Lung (tissue), 12 donors: ENCODE results near the gene ADAMTS3. TPM values are rescaled to one million over a fixed set of nuclear protein-coding genes. Genes with fewer than 3 reads are reported as not detected.

Source experiments
- ATAC-seq: fragments of 200-7000 bp; cut with Tn5 transposase; one replicate; pipeline ENCODE4 v1.9.1; 2020; ENCODE audit warnings: moderate number of reproducible peaks; ENCODE audit not compliant: insufficient read depth, low FRiP score
- DNase-seq, 3 donors: peaks; one replicate each; pipeline ENCODE4 v3.0.0-alpha.2; 2013 to 2017
- H3K27ac ChIP-seq, 2 donors: one replicate each; pipeline ENCODE4 v1.5.1; 2013; ENCODE audit warnings: mild to moderate bottlenecking in 2 of 2, moderate library complexity in 2 of 2, control low read depth in 1 of 2, inconsistent platforms in 1 of 2, low read depth in 1 of 2, low read length in 1 of 2
- H3K27me3 ChIP-seq, 3 donors: one replicate each; pipeline ENCODE4 v1.5.1; 2013; ENCODE audit warnings: low read length in 2 of 3; ENCODE audit not compliant: control insufficient read depth in 3 of 3, insufficient read depth in 3 of 3
- H3K36me3 ChIP-seq, 4 donors: one replicate each; pipeline ENCODE4 v1.5.1; 2013; ENCODE audit warnings: low read length in 4 of 4, mild to moderate bottlenecking in 1 of 4, moderate library complexity in 1 of 4; ENCODE audit not compliant: control insufficient read depth in 4 of 4, insufficient read depth in 4 of 4
- H3K4me1 ChIP-seq, 5 donors: one replicate each; pipeline ENCODE4 v1.5.1; 2013; ENCODE audit warnings: low read length in 5 of 5, mild to moderate bottlenecking in 2 of 5, moderate library complexity in 1 of 5; ENCODE audit not compliant: control insufficient read depth in 5 of 5, insufficient read depth in 5 of 5
- H3K4me3 ChIP-seq: one replicate; pipeline ENCODE4 v1.5.1; 2013; ENCODE audit warnings: mild to moderate bottlenecking, control low read depth, moderate library complexity
- H3K9ac ChIP-seq, 2 donors: one replicate each; pipeline ENCODE4 v1.5.1; 2013; ENCODE audit warnings: low read length in 2 of 2, control low read depth in 1 of 2; ENCODE audit not compliant: insufficient read depth in 1 of 2
- H3K9me3 ChIP-seq, 4 donors: one replicate each; pipeline ENCODE4 v1.5.1; 2013; ENCODE audit warnings: low read length in 3 of 4, mild to moderate bottlenecking in 1 of 4, moderate library complexity in 1 of 4; ENCODE audit not compliant: control insufficient read depth in 4 of 4, insufficient read depth in 3 of 4
- WGBS, 2 donors: extraction: QIAGEN DNeasy Blood & Tissue Kit; methylation state at CpG; one replicate each; pipeline ENCODE4 v1.1.7; 2013; 5-methylcytosine and 5-hydroxymethylcytosine counted together
- polyA plus RNA-seq, 2 donors: library from polyadenylated mRNA; stranded (reverse); fragments of 200-250 nt; gene quantifications; one replicate each; pipeline ENCODE4 v1.2.1, GENCODE V29; 2013
- total RNA-seq, 2 donors: library from RNA; depleted of rRNA in 1 of 2; stranded (reverse); fragments of >200 nt in 1 of 2; gene quantifications; one replicate each; pipeline ENCODE4 v1.2.1, GENCODE V29; 2014 to 2021
- TF ChIP-seq, protein P1 (sequence below): IDR thresholded peaks from 2 replicates; pipeline ENCODE4 v1.5.1; 2012; ENCODE audit warnings: mild to moderate bottlenecking; ENCODE audit errors: control extremely low read depth, extremely low read depth
- donor health status: control.
- donor health status: control.
- donor health status: Bipolar disorder and iron deficiency.
- donor health status: healthy.
- donor health status: DM: yes; HTN: yes; CAD: no.

The ADAMTS3 gene
- total and polyA plus RNA-seq, 4 donors: 1.1 to 12.9 (median 2.1) TPM

DNA sequence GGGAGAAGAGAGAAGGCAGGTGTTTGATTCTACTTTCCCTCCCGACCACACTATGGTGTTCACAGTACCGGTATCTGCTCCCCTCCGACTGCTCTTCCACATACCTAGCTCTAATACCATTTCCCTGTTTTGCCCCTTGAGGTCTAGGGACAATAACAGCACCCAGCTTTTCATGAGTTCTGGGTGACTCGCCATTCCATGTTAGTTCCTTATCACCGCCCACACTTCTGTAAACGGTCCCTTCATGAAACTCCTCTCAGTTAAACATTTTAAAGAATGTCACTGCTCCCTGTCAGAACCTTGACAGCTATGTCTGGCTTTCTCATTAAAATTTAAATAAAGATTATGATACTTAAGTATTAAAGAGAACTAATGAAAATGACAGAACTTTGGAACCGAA is 136.7 kb downstream of the ADAMTS3 start:
- H3K4me3 ChIP-seq: no peak overlapping the region
- WGBS, 2 donors: 86 to 90% methylated on average over 7 of the region's 7 CpGs

GRCh38 chr4:72430988-72431387 is 138.0 kb downstream of the ADAMTS3 start:
- Histone ChIP-seq H3K4me3 (no peak overlapping the region), H3K36me3 (no peaks in the 10 kb centered on the region), H3K4me1 (peaks cover 0 to 2% (median 0%) of the 10 kb centered on the region in 5 donors), H3K27me3 (no peaks in the 10 kb centered on the region), H3K9me3 (no peaks in the 10 kb centered on the region), H3K9ac (no peak overlapping the region), H3K27ac (no peak overlapping the region)
- 93 to 94% methylated on average over 5 of the region's 5 CpGs for whole genome bisulfite sequencing, 2 donors
- DNase-seq: no peak
- TF ChIP-seq, protein P1, sequence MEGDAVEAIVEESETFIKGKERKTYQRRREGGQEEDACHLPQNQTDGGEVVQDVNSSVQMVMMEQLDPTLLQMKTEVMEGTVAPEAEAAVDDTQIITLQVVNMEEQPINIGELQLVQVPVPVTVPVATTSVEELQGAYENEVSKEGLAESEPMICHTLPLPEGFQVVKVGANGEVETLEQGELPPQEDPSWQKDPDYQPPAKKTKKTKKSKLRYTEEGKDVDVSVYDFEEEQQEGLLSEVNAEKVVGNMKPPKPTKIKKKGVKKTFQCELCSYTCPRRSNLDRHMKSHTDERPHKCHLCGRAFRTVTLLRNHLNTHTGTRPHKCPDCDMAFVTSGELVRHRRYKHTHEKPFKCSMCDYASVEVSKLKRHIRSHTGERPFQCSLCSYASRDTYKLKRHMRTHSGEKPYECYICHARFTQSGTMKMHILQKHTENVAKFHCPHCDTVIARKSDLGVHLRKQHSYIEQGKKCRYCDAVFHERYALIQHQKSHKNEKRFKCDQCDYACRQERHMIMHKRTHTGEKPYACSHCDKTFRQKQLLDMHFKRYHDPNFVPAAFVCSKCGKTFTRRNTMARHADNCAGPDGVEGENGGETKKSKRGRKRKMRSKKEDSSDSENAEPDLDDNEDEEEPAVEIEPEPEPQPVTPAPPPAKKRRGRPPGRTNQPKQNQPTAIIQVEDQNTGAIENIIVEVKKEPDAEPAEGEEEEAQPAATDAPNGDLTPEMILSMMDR: no peak
- no peak for ATAC-seq

More for the DNA sequence above, 136.7 kb downstream of the ADAMTS3 start:
- Histone ChIP-seq H3K4me1 (peaks cover 0 to 2% (median 0%) of the 10 kb centered on the region in 5 donors), H3K27me3 (no peaks in the 10 kb centered on the region), H3K9me3 (no peaks in the 10 kb centered on the region), H3K9ac (no peak overlapping the region), H3K36me3 (no peaks in the 10 kb centered on the region), H3K27ac (no peak overlapping the region)
- ATAC-seq (no peak), DNase-seq (no peak)
- TF ChIP-seq, protein P1: no peak

DNA sequence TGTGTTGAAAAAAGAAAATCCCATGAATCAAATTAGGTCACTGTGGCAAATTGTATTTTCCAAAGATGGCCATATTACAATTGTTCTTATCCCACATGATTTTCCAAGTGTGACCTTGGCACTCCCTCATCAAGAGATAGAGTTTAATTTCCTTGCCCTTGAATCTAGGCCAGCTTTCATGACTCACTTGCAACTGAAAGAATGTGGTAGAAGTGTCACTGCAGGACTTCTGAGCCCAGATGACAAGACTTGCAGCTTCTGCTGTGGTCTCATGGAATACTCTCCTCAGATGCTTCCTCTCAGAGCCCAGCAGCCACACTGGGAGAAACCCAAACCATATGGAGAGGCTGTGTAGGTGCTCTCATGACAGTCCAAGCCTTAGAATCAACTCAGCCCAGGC is 139.0 kb downstream of the ADAMTS3 start:
- Histone ChIP-seq H3K27ac (no peak overlapping the region), H3K36me3 (no peaks in the 10 kb centered on the region), H3K4me1 (peaks cover 0 to 2% (median 0%) of the 10 kb centered on the region in 5 donors), H3K9ac (no peak overlapping the region), H3K9me3 (no peaks in the 10 kb centered on the region), H3K27me3 (no peaks in the 10 kb centered on the region), H3K4me3 (no peak overlapping the region)
- TF ChIP-seq, protein P1: no peak
- ATAC-seq (no peak), DNase-seq (no peak)

DNA sequence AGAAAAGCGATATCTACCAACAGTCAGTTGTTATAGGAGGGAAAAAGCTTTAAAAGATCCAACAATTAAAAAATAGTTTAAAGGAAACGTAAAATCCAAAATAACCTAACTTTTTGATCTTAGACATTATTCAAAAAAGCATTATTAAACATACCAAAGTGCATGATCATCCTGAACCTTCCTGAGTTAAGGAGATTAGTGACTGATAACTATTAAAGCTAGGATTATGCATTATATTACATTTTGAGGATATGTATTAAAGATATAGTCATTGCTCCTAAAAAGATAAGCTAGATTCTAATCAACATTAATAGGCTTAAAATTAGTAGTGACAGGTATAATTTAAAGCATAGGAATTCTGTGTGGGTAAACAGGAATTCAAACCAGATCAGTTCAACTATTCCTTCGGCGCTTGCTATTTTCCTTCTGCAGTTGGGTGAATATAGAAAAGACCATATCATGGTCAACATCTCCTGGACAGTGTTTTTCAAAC is 139.6 kb downstream of the ADAMTS3 start:
- H3K9me3 ChIP-seq: no peaks in the 10 kb centered on the region
- 93 to 96% methylated on average over 4 of the region's 4 CpGs for WGBS, 2 donors
- H3K4me3 ChIP-seq: no peak overlapping the region
- no peaks in the 10 kb centered on the region for H3K27me3 ChIP-seq
- H3K36me3 ChIP-seq: no peaks in the 10 kb centered on the region
- H3K9ac ChIP-seq: no peak overlapping the region
- TF ChIP-seq, protein P1: no peak
- no peak for ATAC-seq
- DNase-seq: no peak
- H3K4me1 ChIP-seq: peaks cover 0 to 2% (median 0%) of the 10 kb centered on the region in 5 donors
- H3K27ac ChIP-seq: no peak overlapping the region
